A549 (cell line): ENCODE data around the gene ZNF615.
"Not testable (repeated sequence)": the region's sequence is repeated elsewhere in the genome, so short reads cannot be mapped to it uniquely, and the experiment has no call there.

Experiments used
- SMC3 ChIP-seq: fragments of >200 bp; sonication (Bioruptor Twin); formaldehyde crosslinking; IDR thresholded peaks from 3 replicates; pipeline ENCODE4 v1.6.1; 2018; ENCODE audit warnings: inconsistent platforms
- TF ChIP-seq, protein P1 (sequence below): IDR thresholded peaks from 2 replicates; pipeline ENCODE4 v1.6.1; 2012

DNA sequence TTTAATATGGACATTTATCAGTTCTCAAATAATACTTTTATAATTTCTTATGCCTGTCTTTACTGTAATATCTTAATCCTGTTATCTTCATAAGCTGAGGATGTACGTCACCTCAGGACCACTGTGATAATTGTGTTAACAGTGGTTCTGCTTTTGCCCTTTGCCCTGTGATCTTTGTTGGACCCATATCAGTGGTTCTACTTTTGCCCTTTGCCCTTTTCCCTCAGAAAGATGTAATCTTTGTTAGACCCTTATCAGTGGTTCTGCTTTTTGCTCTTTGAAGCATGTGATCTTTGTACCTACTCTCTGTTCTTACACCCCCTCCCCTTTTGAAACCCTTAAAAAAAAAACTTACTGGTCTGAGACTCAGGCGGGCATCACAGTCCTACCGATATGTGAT is 48.5 kb upstream of the ZNF615 start:
- TF ChIP-seq, protein P1, sequence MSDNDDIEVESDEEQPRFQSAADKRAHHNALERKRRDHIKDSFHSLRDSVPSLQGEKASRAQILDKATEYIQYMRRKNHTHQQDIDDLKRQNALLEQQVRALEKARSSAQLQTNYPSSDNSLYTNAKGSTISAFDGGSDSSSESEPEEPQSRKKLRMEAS = not testable (repeated sequence)
- not testable (repeated sequence) for TF ChIP-seq SMC3
